ENCODE measurements around the gene RPE65. TPM values are rescaled to one million over a fixed set of nuclear protein-coding genes. Genes with fewer than 3 reads are reported as not detected.
A peak's percentile ranks its signal among the peaks of the same experiment; 100 is the strongest.

RPE65 gene
- total and polyA plus RNA-seq, 2 experiments from 2014 or later: not detected

GRCh38 chr1:68438310-68438709 is 11.4 kb downstream of the RPE65 start:
- H3K36me3 Mint-ChIP-seq (ENCODE audit: low read depth): no peaks in the 10 kb centered on the region
- no peak overlapping the region for H3K4me3 Mint-ChIP-seq
- Histone ChIP-seq H3K4me2 (peak overlapping the region; percentile 53; the same call in 1 of the 2 replicates), H3K27me3 (ENCODE audit: insufficient read depth) (no peaks in the 10 kb centered on the region), H3F3A (replicated peaks; ENCODE audit: low read depth) (no peaks in the 10 kb centered on the region), H3K4me1 (ENCODE audit: insufficient read depth) (peaks cover 18% of the 10 kb centered on the region), H3K27ac (ENCODE audit: low read depth) (no peak overlapping the region), H3K79me2 (replicated peaks; ENCODE audit: insufficient read depth) (no peaks in the 10 kb centered on the region), H2AFZ (peak overlapping the region; percentile 72; the same call in 1 of the 2 replicates), H3K36me3 (ENCODE audit: insufficient read depth) (no peaks in the 10 kb centered on the region), H4K20me1 (replicated peaks; ENCODE audit: insufficient read depth) (no peaks in the 10 kb centered on the region), H3K9me2 (ENCODE audit: insufficient read depth) (no peaks in the 10 kb centered on the region), H3K4me3 (no peak overlapping the region)
- TF ChIP-seq CTCF (conservative IDR thresholded peaks at IDR 0.05; ENCODE audit: low read depth in 2 of 2): no peak
- TF ChIP-seq JUNB (IDR thresholded peaks at IDR 0.05; ENCODE audit: unreplicated experiment): no peak
- TF ChIP-seq REST (IDR thresholded peaks at IDR 0.05; ENCODE audit: unreplicated experiment): no peak
- no peak for TF ChIP-seq POLR2AphosphoS5 (IDR thresholded peaks at IDR 0.05; ENCODE audit: low read depth)
- no peak for TF ChIP-seq ZNF114 (CRISPR knock-in tag; IDR thresholded peaks at IDR 0.05)
- TF ChIP-seq STAT1 (IDR thresholded peaks at IDR 0.05; ENCODE audit: unreplicated experiment): no peak
- no peak for TF ChIP-seq ETS1 (IDR thresholded peaks at IDR 0.05)
- no peak for TF ChIP-seq CREB1 (CRISPR knock-in tag; IDR thresholded peaks at IDR 0.05; ENCODE audit: low read depth)
- no peak for TF ChIP-seq ZNF462 (CRISPR knock-in tag; IDR thresholded peaks at IDR 0.05)
- TF ChIP-seq NANOG (IDR thresholded peaks at IDR 0.05; ENCODE audit: borderline replicate concordance): no peak
- TF ChIP-seq ZNF331 (CRISPR knock-in tag; IDR thresholded peaks at IDR 0.05; ENCODE audit: low read depth): no peak
- no peak for TF ChIP-seq EZH2 (IDR thresholded peaks at IDR 0.05; ENCODE audit: low read depth, unreplicated experiment)
- no peak for TF ChIP-seq EZH2phosphoT487 (IDR thresholded peaks at IDR 0.05; ENCODE audit: unreplicated experiment)
- no peaks in the 10 kb centered on the region for H3K27me3 Mint-ChIP-seq (ENCODE audit: insufficient read depth, low read depth, poor library complexity)
- ATAC-seq: peak; percentile 42
- H3K4me1 Mint-ChIP-seq: peaks cover 8% of the 10 kb centered on the region
- DNase-seq (ENCODE audit: low spot score): peak; percentile 52
- H3K27ac Mint-ChIP-seq: no peak overlapping the region; the same call in 1 of the 2 replicates
- H3K9me3 Mint-ChIP-seq: no peaks in the 10 kb centered on the region

Measured in GM23338 (cell line).